Thoracic aorta (tissue), 2 donors: Measurements from ENCODE around the gene MNX1. TPM values are rescaled to one million over a fixed set of nuclear protein-coding genes. Genes with fewer than 3 reads are reported as not detected.
A peak's percentile ranks its signal among the peaks of the same experiment; 100 is the strongest.

Experiments
- ATAC-seq: fragments of 150-250 bp; one replicate; pipeline ENCODE4 v1.8.0; 2017; ENCODE audit warnings: low read depth; ENCODE audit not compliant: insufficient number of reproducible peaks, low FRiP score
- DNase-seq: peaks from one replicate; pipeline ENCODE4 v3.0.0-alpha.2; 2020; ENCODE audit warnings: low spot score
- H3K27ac ChIP-seq, 2 donors: fragments of 200-600 bp; sonication (generic); 1 replicate in 1 of 2; 2 replicates in 1 of 2; pipeline ENCODE4 v1.5.1; 2016; ENCODE audit warnings: mild to moderate bottlenecking in 2 of 2, moderate library complexity in 2 of 2
- H3K27me3 ChIP-seq: fragments of 200-600 bp; sonication (generic); replicated peaks from 2 replicates; pipeline ENCODE4 v1.6.0; 2016; ENCODE audit warnings: mild to moderate bottlenecking; ENCODE audit not compliant: insufficient read depth
- H3K36me3 ChIP-seq: fragments of 200-600 bp; sonication (generic); one replicate; pipeline ENCODE4 v1.5.1; 2016
- H3K4me1 ChIP-seq, 2 donors: fragments of 200-600 bp; sonication (generic); 1 replicate in 1 of 2; 2 replicates in 1 of 2; pipeline versions ENCODE4 v1.5.1 to v1.6.0; 2016; ENCODE audit warnings: low read depth in 2 of 2, mild to moderate bottlenecking in 1 of 2; ENCODE audit not compliant: control insufficient read depth in 1 of 2
- H3K4me3 ChIP-seq: fragments of 200-600 bp; sonication (generic); 2 replicates; pipeline ENCODE4 v1.5.1; 2016; ENCODE audit warnings: mild to moderate bottlenecking
- H3K9me3 ChIP-seq: fragments of 200-600 bp; sonication (generic); 2 replicates; pipeline ENCODE4 v1.5.1; 2016
- total RNA-seq, 2 donors: library from RNA; depleted of rRNA; stranded (reverse); fragments of >200 nt; gene quantifications; one replicate each; pipeline versions ENCODE4 v1.1.0 to v1.2.3, GENCODE V29; 2016
- TF ChIP-seq, protein P1 (sequence below): fragments of 200-600 bp; sonication (generic); IDR thresholded peaks from one replicate; pipeline ENCODE4 v1.5.1; 2019; ENCODE audit warnings: antibody characterized with exemption

MNX1 gene
- not detected for total RNA-seq

GRCh38 chr7:157010588-157011332 lies at the start of gene MNX1:
Gene MNX1 (minus strand): TSS chr7:157010663. CDS start chr7:157010350, 313 bp downstream.
- ATAC-seq (no peak), DNase-seq (no peak)
- Histone ChIP-seq H3K27me3 (peaks cover 15% of the 10 kb centered on the region), H3K27ac (no peak within 1 kb of the TSS), H3K4me3 (peak within 1 kb of the TSS; percentile 64), H3K4me1 (peaks cover 0 to 24% of the 10 kb centered on the region in 2 donors), H3K36me3 (no peaks in the 10 kb centered on the region), H3K9me3 (no peaks in the 10 kb centered on the region)
- TF ChIP-seq, protein P1, sequence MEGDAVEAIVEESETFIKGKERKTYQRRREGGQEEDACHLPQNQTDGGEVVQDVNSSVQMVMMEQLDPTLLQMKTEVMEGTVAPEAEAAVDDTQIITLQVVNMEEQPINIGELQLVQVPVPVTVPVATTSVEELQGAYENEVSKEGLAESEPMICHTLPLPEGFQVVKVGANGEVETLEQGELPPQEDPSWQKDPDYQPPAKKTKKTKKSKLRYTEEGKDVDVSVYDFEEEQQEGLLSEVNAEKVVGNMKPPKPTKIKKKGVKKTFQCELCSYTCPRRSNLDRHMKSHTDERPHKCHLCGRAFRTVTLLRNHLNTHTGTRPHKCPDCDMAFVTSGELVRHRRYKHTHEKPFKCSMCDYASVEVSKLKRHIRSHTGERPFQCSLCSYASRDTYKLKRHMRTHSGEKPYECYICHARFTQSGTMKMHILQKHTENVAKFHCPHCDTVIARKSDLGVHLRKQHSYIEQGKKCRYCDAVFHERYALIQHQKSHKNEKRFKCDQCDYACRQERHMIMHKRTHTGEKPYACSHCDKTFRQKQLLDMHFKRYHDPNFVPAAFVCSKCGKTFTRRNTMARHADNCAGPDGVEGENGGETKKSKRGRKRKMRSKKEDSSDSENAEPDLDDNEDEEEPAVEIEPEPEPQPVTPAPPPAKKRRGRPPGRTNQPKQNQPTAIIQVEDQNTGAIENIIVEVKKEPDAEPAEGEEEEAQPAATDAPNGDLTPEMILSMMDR, result no peak

DNA sequence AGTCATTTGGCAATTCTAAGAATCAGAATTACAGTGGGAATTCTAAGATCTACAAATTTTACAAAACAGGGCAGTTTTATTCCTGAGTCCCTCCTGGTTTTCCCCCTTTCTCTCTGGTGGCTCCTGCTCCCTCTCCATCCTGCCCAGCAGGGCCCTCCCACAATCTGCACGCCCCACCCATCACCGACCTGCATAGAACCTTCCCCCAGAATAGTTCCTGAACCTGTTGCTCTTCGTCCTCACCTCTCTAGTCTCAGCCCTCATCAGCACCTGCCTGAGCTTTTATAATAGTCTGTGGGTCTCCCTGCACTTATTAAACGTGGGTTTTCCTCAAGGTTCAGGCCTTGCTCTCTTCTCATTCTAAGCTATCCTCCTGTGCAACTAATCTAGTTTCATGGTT lies 49.1 kb upstream of the MNX1 start:
- no peak overlapping the region for H3K4me3 ChIP-seq
- no peak for ATAC-seq
- no peaks in the 10 kb centered on the region for H3K36me3 ChIP-seq
- H3K27me3 ChIP-seq, result no peaks in the 10 kb centered on the region
- H3K9me3 ChIP-seq, result peaks cover 4% of the 10 kb centered on the region
- TF ChIP-seq, protein P1, result no peak
- no peaks in the 10 kb centered on the region for H3K4me1 ChIP-seq
- no peak for DNase-seq
- H3K27ac ChIP-seq, result no peak overlapping the region

DNA sequence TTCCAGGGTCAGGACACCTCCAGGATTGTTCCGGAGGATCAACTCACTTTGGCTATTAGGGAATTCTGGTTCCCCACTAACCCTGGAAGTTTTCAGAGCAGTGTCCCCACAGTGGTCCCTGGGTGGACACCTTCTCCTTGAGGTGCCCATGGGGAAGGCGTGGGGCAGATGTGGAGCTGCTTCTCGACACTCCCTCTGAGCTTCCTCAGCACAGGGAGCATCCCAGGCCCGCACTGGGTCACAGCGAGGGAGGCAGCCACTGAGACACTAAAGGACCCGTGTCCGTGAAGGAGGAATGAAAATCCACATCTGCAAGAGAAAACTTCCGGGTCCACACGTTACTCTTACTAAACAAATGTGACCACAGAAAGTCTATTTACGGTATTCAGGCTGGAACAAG lies 48.2 kb upstream of the MNX1 start:
- Histone ChIP-seq H3K27ac (no peak overlapping the region), H3K27me3 (no peaks in the 10 kb centered on the region), H3K9me3 (peaks cover 6% of the 10 kb centered on the region), H3K4me1 (no peaks in the 10 kb centered on the region), H3K4me3 (no peak overlapping the region), H3K36me3 (no peaks in the 10 kb centered on the region)
- DNase-seq (no peak), ATAC-seq (no peak)
- TF ChIP-seq, protein P1, result no peak

DNA sequence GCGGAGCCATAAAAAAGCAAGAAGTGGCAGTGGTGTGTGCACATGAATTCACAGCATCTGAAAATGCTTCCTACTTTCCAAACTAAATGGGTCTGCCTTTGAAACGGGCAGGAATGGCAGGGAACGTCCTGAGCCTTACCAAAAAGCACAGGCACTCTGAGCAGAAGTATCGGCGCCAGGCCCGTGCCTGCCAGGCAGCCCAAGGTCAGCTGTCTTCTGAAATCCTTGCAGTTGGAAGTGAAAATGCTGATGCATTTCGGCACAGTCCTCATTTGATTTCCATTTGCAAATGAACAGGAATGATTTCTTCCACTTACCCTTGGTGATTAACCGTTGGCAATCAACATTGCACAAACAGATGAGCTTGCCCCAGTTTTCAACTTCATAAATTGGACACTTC lies 47.6 kb upstream of the MNX1 start:
- DNase-seq, result no peak
- no peak overlapping the region for H3K4me3 ChIP-seq
- H3K4me1 ChIP-seq, result no peaks in the 10 kb centered on the region
- H3K36me3 ChIP-seq, result no peaks in the 10 kb centered on the region
- peaks cover 7% of the 10 kb centered on the region for H3K9me3 ChIP-seq
- H3K27ac ChIP-seq, result no peak overlapping the region
- no peak for ATAC-seq
- TF ChIP-seq, protein P1, result no peak
- H3K27me3 ChIP-seq, result no peaks in the 10 kb centered on the region

DNA sequence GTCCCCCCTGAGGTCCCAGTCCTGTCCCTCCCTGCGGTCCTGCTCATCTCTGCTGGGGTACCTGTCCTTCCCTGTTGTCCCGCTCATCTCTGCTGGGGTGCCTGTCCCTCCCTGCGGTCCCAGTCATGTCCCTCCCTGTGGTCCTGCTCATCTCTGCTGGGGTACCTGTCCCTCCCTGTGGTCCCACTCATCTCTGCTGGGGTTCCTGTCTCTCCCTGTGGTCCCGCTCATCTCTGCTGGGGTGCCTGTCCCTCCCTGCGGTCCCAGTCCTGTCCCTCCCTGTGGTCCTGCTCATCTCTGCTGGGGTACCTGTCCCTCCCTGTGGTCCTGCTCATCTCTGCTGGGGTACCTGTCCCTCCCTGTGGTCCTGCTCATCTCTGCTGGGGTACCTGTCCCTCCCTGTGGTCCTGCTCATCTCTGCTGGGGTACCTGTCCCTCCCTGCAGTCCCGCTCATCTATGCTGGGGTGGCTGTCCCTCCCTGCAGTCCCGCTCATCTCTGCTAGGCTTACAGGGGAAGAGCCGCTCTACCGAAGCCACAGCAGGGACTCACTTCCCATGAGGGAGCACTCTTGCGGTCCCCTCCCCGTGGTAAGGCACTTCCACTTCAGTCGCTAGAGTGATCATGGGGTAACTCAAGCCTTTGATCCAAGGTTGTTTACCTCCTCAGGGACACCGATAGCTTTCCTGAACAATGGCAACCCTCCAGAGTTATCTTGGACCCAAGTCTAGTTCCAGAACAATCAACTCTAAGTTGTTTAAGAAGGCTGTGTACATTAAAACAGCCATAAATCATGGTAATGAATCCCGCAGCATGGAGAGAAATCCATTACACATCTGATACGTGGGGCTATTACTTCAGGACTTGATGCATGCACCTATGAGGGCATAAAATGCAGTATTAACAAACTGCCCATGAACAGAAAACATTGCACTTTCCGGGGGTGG lies 46.8 kb upstream of the MNX1 start:
- Histone ChIP-seq H3K27ac (no peak overlapping the region), H3K36me3 (no peaks in the 10 kb centered on the region), H3K4me3 (no peak overlapping the region), H3K27me3 (no peaks in the 10 kb centered on the region), H3K4me1 (no peaks in the 10 kb centered on the region), H3K9me3 (peaks cover 6% of the 10 kb centered on the region)
- TF ChIP-seq, protein P1, result no peak
- ATAC-seq (no peak), DNase-seq (no peak)
